Hepatocyte (in vitro differentiated cells): ENCODE measurements around the gene KLHL21. TPM values are rescaled to one million over a fixed set of nuclear protein-coding genes. Genes with fewer than 3 reads are reported as not detected.

Source experiments
- DNase-seq: peaks from one replicate; pipeline ENCODE4 v3.0.0-alpha.2; 2016; ENCODE audit warnings: low spot score
- H2AFZ ChIP-seq: fragments of 200-600 bp; sonication (generic); 2 replicates; pipeline ENCODE4 v1.6.0; 2016; ENCODE audit warnings: antibody characterized with exemption, mild to moderate bottlenecking
- H3K27ac ChIP-seq: fragments of 200-600 bp; sonication (generic); 2 replicates; pipeline ENCODE4 v1.5.1; 2016; ENCODE audit warnings: mild to moderate bottlenecking
- H3K27me3 ChIP-seq: fragments of 200-600 bp; sonication (generic); 2 replicates; pipeline ENCODE4 v1.6.1; 2016
- H3K36me3 ChIP-seq: fragments of 200-600 bp; sonication (generic); replicated peaks from 2 replicates; pipeline ENCODE4 v1.5.1; 2016; ENCODE audit warnings: low read depth; ENCODE audit not compliant: insufficient read depth
- H3K4me1 ChIP-seq: fragments of 200-600 bp; sonication (generic); 2 replicates; pipeline ENCODE4 v1.5.1; 2016; ENCODE audit warnings: mild to moderate bottlenecking, moderate library complexity; ENCODE audit not compliant: insufficient read depth
- H3K4me2 ChIP-seq: fragments of 200-600 bp; sonication (generic); 2 replicates; pipeline ENCODE4 v1.6.0; 2016
- H3K4me3 ChIP-seq: fragments of 200-600 bp; sonication (generic); 2 replicates; pipeline ENCODE4 v1.5.1; 2016; ENCODE audit warnings: mild to moderate bottlenecking
- H3K79me2 ChIP-seq: fragments of 200-600 bp; sonication (generic); 2 replicates; pipeline ENCODE4 v1.6.0; 2017; ENCODE audit warnings: mild to moderate bottlenecking
- H3K9me2 ChIP-seq: fragments of 200-600 bp; sonication (generic); replicated peaks from 2 replicates; pipeline ENCODE4 v1.6.0; 2017; ENCODE audit warnings: mild to moderate bottlenecking; ENCODE audit not compliant: insufficient read depth
- H3K9me3 ChIP-seq: fragments of 200-600 bp; sonication (generic); 2 replicates; pipeline ENCODE4 v1.5.1; 2016; ENCODE audit warnings: low read depth, mild to moderate bottlenecking
- H4K20me1 ChIP-seq: fragments of 200-600 bp; sonication (generic); 2 replicates; pipeline ENCODE4 v1.6.0; 2016; ENCODE audit warnings: mild to moderate bottlenecking; ENCODE audit not compliant: insufficient read depth, poor library complexity, severe bottlenecking
- EZH2 ChIP-seq: fragments of 200-600 bp; sonication (generic); IDR thresholded peaks from 2 replicates; pipeline ENCODE4 v1.6.1; 2016; ENCODE audit warnings: antibody characterized with exemption, mild to moderate bottlenecking, borderline replicate concordance
- EZH2phosphoT487 ChIP-seq: fragments of 200-600 bp; sonication (generic); IDR thresholded peaks from one replicate; pipeline ENCODE4 v1.6.1; 2018; ENCODE audit warnings: antibody characterized with exemption, mild to moderate bottlenecking, low read depth, moderate library complexity; ENCODE audit not compliant: unreplicated experiment, severe bottlenecking
- WGBS: methylation state at CpG from one replicate; pipeline ENCODE4 v1.1.6; 2016; ENCODE audit warnings: low lambda C conversion rate; ENCODE audit errors: missing lambda C conversion rate; 5-methylcytosine and 5-hydroxymethylcytosine counted together
- polyA plus RNA-seq: library from polyadenylated mRNA; unstranded; fragments of >200 nt; fragmentation: Nextera tagmentation; extraction: Ambion mirVana; gene quantifications from 2 replicates; pipeline ENCODE4 v1.2.1, GENCODE V29; 2016
- total RNA-seq: library from RNA; depleted of rRNA; stranded (reverse); fragments of >200 nt; gene quantifications from 2 replicates; pipeline ENCODE4 v1.2.3, GENCODE V29; 2014
- TF ChIP-seq, protein P1 (sequence below): fragments of 200-600 bp; sonication (generic); IDR thresholded peaks from 2 replicates; pipeline ENCODE4 v1.5.1; 2016; ENCODE audit warnings: antibody characterized with exemption, mild to moderate bottlenecking; ENCODE audit not compliant: poor library complexity

Gene KLHL21
- total and polyA plus RNA-seq, 2 experiments from 2014 or later, result 20.0 to 20.6 TPM

DNA sequence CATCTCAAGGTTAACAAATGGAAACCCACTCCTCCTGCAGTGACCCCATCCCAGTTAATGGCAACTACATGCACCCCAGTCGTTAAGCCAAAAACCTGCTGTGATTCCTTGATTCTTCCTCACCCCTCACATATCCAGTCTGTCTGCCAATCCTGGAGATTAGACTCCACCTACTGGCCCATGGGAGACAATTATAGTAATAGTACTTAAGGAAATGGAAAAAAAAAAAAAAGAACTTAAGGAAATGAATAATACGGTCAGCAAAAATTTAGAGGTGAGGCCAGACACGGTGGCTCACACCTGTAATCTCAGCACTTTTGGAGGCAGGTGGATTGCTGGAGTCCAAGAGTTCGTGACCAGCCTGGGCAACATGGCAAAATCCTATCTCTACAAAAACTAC is 55.4 kb downstream of the KLHL21 start:
- H3K79me2 ChIP-seq, result peaks cover 8% of the 10 kb centered on the region
- H3K4me1 ChIP-seq, result no peaks in the 10 kb centered on the region
- no peaks in the 10 kb centered on the region for H3K9me2 ChIP-seq
- 81% methylated on average over 4 of the region's 4 CpGs for WGBS
- TF ChIP-seq EZH2phosphoT487, result no peak
- TF ChIP-seq, protein P1, sequence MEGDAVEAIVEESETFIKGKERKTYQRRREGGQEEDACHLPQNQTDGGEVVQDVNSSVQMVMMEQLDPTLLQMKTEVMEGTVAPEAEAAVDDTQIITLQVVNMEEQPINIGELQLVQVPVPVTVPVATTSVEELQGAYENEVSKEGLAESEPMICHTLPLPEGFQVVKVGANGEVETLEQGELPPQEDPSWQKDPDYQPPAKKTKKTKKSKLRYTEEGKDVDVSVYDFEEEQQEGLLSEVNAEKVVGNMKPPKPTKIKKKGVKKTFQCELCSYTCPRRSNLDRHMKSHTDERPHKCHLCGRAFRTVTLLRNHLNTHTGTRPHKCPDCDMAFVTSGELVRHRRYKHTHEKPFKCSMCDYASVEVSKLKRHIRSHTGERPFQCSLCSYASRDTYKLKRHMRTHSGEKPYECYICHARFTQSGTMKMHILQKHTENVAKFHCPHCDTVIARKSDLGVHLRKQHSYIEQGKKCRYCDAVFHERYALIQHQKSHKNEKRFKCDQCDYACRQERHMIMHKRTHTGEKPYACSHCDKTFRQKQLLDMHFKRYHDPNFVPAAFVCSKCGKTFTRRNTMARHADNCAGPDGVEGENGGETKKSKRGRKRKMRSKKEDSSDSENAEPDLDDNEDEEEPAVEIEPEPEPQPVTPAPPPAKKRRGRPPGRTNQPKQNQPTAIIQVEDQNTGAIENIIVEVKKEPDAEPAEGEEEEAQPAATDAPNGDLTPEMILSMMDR, result no peak
- no peak for TF ChIP-seq EZH2
- H3K4me3 ChIP-seq, result no peak overlapping the region
- H2AFZ ChIP-seq, result no peak overlapping the region
- H3K27me3 ChIP-seq, result no peaks in the 10 kb centered on the region
- no peak overlapping the region for H3K4me2 ChIP-seq
- H3K36me3 ChIP-seq, result no peaks in the 10 kb centered on the region
- no peaks in the 10 kb centered on the region for H3K9me3 ChIP-seq
- H4K20me1 ChIP-seq, result no peaks in the 10 kb centered on the region
- H3K27ac ChIP-seq, result no peak overlapping the region
- no peak for DNase-seq

- TF ChIP-seq, protein P1, result no peak
- TF ChIP-seq EZH2 (no peak), EZH2phosphoT487 (no peak)
- 90% methylated on average over 5 of the region's 5 CpGs for WGBS
- no peaks in the 10 kb centered on the region for H3K36me3 ChIP-seq
Measured at GRCh38 chr1:6546326-6546725, 56.3 kb downstream of the KLHL21 start.

DNA sequence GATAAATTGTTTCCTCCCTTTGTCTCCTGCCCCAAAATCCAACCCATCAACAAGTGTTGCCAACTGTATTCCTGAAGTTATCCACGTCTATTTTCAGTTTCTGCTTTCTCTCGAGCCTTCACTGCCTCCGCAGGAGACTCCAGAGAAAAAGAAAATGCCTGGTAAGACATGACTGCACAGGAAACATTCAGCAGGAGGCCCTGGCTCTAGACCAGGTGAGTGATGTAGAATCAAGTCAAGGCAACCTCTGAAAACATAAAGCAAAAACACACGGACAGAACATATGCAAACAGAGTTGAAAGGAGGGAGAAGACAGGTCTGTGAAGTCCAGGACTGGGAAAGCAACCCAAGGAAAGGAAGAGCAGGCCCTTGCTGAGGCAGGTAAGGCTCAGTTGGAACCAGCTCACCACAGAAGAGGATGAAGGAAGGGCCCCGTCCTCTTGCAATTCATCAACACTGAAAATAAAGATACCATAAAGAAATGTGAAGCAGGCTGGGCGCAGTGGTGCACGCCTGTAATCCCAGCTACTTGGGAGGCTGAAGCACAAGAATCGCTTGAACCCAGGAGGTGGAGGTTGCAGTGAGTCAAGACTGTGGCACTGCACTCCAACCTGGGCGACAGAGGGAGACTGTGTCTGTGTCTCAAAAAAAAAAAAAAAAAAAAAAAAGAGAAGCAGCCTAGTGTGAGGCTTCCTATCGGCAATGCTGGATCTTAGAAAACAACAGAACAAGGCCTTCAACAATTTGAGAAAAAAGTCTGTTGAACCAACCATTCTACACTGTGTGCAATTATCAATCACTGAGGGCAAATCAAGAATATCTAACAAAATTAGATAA is 57.2 kb downstream of the KLHL21 start:
- H3K9me3 ChIP-seq, result no peaks in the 10 kb centered on the region
- no peaks in the 10 kb centered on the region for H3K4me1 ChIP-seq
- H3K27me3 ChIP-seq, result no peaks in the 10 kb centered on the region
- no peak for DNase-seq
- no peaks in the 10 kb centered on the region for H4K20me1 ChIP-seq
- H3K4me2 ChIP-seq, result no peak overlapping the region
- no peaks in the 10 kb centered on the region for H3K36me3 ChIP-seq
- no peaks in the 10 kb centered on the region for H3K9me2 ChIP-seq
- no peaks in the 10 kb centered on the region for H3K79me2 ChIP-seq
- WGBS, result 79% methylated on average over 10 of the region's 10 CpGs
- H2AFZ ChIP-seq, result no peak overlapping the region
- no peak overlapping the region for H3K27ac ChIP-seq
- TF ChIP-seq, protein P1, result no peak
- no peak for TF ChIP-seq EZH2phosphoT487
- no peak for TF ChIP-seq EZH2
- no peak overlapping the region for H3K4me3 ChIP-seq

More at GRCh38 chr1:6546326-6546725, 56.3 kb downstream of the KLHL21 start:
- no peak for DNase-seq
- Histone ChIP-seq H3K4me3 (no peak overlapping the region), H3K9me2 (no peaks in the 10 kb centered on the region), H3K4me1 (no peaks in the 10 kb centered on the region), H2AFZ (no peak overlapping the region), H3K27me3 (no peaks in the 10 kb centered on the region), H3K27ac (no peak overlapping the region), H3K79me2 (peaks cover 5% of the 10 kb centered on the region), H4K20me1 (no peaks in the 10 kb centered on the region), H3K4me2 (no peak overlapping the region), H3K9me3 (no peaks in the 10 kb centered on the region)
